MM.1S (cell line): Measurements from ENCODE around the gene SUFU.

Experiments
- EZH2phosphoT487 ChIP-seq: fragments of 300-600 bp; sonication (generic); IDR thresholded peaks from 2 replicates; pipeline ENCODE4 v1.6.1; 2018; ENCODE audit warnings: antibody characterized with exemption, low read length
- TF ChIP-seq, protein P1 (sequence below): fragments of 300-600 bp; sonication (generic); IDR thresholded peaks from 2 replicates; pipeline ENCODE4 v1.5.1; 2016; ENCODE audit warnings: antibody characterized with exemption, low read length, mixed read lengths

DNA sequence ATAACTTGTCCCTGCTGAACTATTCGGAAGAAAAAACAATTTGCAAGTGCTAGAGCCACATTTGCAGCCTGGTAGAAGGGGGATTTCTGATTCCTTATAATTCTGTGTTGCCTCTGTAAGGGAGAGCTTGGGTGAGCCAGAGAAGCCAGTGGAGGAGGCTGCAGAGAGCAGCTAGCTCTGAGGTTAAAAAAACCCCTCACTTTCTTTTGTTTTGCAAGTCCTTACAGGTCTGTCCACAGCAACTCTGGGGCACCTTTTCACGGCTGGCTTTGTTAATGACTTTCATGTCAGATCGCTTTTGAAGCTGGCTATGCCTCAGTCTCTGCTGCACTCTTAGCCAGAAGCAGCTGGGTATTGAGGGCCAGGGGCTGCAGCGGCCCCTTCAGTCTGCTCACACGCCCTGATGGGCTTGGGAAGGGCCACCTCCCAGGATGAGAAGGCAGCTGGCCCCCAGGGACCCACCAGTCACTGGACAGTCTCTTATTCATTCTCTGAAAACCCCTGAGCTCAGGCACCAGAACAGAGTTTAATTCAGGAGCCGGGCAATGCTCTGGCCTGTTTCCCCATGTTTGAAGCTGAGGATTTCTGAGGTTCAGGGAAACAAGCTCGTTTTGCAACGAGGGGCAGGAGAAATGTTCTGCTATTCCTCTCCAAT is 171.4 kb downstream of the SUFU start:
- TF ChIP-seq, protein P1, sequence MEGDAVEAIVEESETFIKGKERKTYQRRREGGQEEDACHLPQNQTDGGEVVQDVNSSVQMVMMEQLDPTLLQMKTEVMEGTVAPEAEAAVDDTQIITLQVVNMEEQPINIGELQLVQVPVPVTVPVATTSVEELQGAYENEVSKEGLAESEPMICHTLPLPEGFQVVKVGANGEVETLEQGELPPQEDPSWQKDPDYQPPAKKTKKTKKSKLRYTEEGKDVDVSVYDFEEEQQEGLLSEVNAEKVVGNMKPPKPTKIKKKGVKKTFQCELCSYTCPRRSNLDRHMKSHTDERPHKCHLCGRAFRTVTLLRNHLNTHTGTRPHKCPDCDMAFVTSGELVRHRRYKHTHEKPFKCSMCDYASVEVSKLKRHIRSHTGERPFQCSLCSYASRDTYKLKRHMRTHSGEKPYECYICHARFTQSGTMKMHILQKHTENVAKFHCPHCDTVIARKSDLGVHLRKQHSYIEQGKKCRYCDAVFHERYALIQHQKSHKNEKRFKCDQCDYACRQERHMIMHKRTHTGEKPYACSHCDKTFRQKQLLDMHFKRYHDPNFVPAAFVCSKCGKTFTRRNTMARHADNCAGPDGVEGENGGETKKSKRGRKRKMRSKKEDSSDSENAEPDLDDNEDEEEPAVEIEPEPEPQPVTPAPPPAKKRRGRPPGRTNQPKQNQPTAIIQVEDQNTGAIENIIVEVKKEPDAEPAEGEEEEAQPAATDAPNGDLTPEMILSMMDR = no peak
- no peak for TF ChIP-seq EZH2phosphoT487
